Left renal pelvis (tissue), 4 donors: Measurements from ENCODE around the gene KIF19. TPM values are rescaled to one million over a fixed set of nuclear protein-coding genes. Genes with fewer than 3 reads are reported as not detected.
A peak's percentile ranks its signal among the peaks of the same experiment; 100 is the strongest.
"Not testable (repeated sequence)": the region's sequence is repeated elsewhere in the genome, so short reads cannot be mapped to it uniquely, and the experiment has no call there.

Source experiments
- DNase-seq, 4 donors: peaks; one replicate each; pipeline ENCODE4 v3.0.0-alpha.2; 2013; ENCODE audit warnings: low read depth in 4 of 4, low spot score in 3 of 4
- polyA plus RNA-seq, 4 donors: library from polyadenylated mRNA; unstranded; fragments of 120-200 nt; gene quantifications; one replicate each; pipeline ENCODE4 v1.2.1, GENCODE V29; 2013; ENCODE audit not compliant: insufficient read length in 4 of 4

KIF19 gene
- polyA plus RNA-seq, result 1 to 10 TPM in 2 of 4 donors, under 1 TPM in 2; 0.36 to 2.1 (median 0.85) TPM

- peak in 1 of 4 donors; percentile 10 for DNase-seq
Measured at GRCh38 chr17:74325743-74326379, at the start of gene KIF19. TSS of gene KIF19 (plus strand) at chr17:74326226. CDS start at chr17:74326350, 124 bp downstream.

GRCh38 chr17:74276541-74277009 lies 49.5 kb upstream of the KIF19 start:
- no peak for DNase-seq

GRCh38 chr17:74277935-74278334 lies 48.1 kb upstream of the KIF19 start:
- no peak for DNase-seq

GRCh38 chr17:74279617-74280016 lies 46.4 kb upstream of the KIF19 start:
- not testable (repeated sequence) for DNase-seq

- DNase-seq, result no peak
Measured at GRCh38 chr17:74280093-74280513, 45.9 kb upstream of the KIF19 start.

- DNase-seq, result no peak
Measured at GRCh38 chr17:74281799-74282198, 44.2 kb upstream of the KIF19 start.

GRCh38 chr17:74282274-74282586 lies 43.8 kb upstream of the KIF19 start:
- not testable (repeated sequence) for DNase-seq

GRCh38 chr17:74282587-74283370 lies 43.2 kb upstream of the KIF19 start:
- no peak for DNase-seq

- DNase-seq, result no peak
Measured at GRCh38 chr17:74283371-74283673, 42.7 kb upstream of the KIF19 start.

GRCh38 chr17:74287031-74287602 lies 38.9 kb upstream of the KIF19 start:
- DNase-seq, result no peak

- no peak for DNase-seq
Measured at GRCh38 chr17:74288785-74289184, 37.2 kb upstream of the KIF19 start.

GRCh38 chr17:74289688-74290087 lies 36.3 kb upstream of the KIF19 start:
- no peak for DNase-seq

GRCh38 chr17:74290340-74290739 lies 35.7 kb upstream of the KIF19 start:
- DNase-seq, result no peak

- DNase-seq, result no peak
Measured at GRCh38 chr17:74292495-74292894, 33.5 kb upstream of the KIF19 start.

GRCh38 chr17:74295625-74296547 lies 30.1 kb upstream of the KIF19 start:
- no peak for DNase-seq

- no peak for DNase-seq
Measured at GRCh38 chr17:74296548-74296936, 29.5 kb upstream of the KIF19 start.

- no peak for DNase-seq
Measured at GRCh38 chr17:74297941-74298340, 28.1 kb upstream of the KIF19 start.

GRCh38 chr17:74298778-74299177 lies 27.2 kb upstream of the KIF19 start:
- no peak for DNase-seq

- DNase-seq, result no peak
Measured at GRCh38 chr17:74299226-74300009, 26.6 kb upstream of the KIF19 start.

GRCh38 chr17:74303305-74303704 lies 22.7 kb upstream of the KIF19 start:
- DNase-seq, result no peak
